Measurements from ENCODE around the gene DEFB110.

DEFB110 gene

DNA sequence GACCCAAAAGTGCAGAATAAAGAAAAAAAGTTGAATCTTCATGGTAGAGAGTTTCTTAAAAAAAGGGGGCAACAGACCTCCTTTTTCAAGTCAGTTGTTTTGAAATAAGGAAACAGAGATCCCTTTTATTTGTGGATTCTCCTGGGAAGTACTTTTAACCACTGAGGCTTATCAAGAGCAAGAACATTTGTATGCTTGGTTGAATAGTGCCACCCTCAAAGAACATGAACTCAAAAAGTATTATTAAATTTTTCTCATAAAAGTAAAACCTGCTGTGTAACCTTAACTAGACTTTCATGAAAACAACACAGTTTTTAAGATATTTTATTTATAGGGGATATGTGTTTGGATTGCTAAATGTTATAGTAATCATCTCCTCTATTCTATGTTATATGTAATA is at the start of gene DEFB110:
DEFB110 (minus strand) TSS at position 101 of the 400 bp plus-strand sequence; CDS start at position 42, 59 bp downstream.
- DNase-seq: no peak

DNA sequence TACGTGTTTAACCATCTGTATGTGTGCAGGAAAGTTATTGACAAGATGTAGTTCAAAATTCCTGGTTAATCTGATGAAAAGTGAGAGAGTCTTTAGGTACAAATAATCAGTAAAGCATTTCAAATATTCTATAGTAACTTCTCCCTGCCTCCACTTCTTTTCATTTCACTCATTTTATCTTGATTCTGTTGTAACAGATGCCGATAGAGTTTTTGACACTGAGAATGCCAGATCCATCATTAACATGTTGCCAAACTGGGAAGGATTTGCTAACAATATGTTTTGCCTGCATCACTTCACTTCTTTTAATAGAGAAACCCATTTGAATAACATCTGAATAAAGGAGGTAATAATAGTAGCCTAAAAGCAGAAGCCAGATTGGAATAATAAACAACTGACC is 48.3 kb upstream of the DEFB110 start:
- DNase-seq: no peak

DNA sequence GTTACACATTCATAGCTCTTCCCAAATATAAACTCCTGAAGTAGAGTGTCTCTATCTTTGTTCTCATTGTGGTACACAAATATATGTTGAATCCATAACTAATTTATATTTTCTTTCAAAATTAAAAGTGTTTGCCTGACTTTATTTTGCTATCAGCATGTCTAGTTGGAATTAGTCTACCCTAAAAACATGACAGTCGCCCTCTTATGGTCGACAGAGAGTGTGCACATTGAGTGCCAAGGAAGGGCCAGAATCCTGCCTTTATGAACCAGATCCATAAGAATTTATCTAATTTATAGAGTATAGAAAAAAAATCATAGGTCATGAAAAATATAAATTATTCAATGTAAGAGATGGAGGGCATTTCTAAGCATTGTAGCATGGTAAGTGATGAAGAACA is 40.3 kb upstream of the DEFB110 start:
- DNase-seq: no peak

DNA sequence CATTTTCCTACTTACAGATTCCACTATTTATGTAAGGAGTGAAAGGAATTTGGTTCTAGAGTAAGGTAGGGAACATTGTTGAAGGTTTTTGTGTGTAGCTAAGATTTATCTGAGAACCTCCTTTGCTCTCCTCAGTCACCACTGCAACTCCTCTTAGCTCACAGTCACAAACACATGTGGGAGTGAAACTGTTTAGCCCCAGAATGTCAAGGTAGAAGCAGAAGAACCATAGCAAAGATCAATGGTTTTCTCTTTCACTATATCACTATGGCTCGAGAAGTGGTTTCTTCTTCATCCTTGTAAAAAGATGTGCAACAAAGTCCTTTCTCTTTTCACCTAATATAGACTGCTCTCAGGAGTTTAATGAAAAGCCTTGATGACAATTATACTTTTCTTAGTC is 34.4 kb upstream of the DEFB110 start:
- DNase-seq: no peak

DNA sequence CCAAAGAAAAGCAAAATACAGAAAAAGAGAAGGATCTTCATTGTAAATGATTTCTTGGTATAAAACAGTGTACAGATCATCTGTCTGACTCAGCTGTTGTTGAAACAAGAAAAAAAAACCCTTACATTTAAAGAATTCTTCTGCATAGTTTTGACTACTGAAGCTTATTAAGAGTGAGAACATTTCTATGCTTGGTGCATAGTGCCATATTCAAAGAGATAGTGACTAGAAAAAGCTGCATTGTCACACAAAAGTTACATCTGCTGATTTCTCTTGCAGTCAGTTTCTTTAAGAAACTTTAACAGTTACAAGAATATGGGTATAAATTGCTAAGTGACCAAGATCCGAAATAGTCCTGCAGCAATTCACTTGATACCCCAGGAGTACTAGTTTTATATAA is 28.0 kb upstream of the DEFB110 start, which contains the start of gene DEFB112:
DEFB112 (minus strand) TSS at position 101 of the 400 bp plus-strand sequence; CDS start at position 41, 60 bp downstream.
- DNase-seq: no peak

DNA sequence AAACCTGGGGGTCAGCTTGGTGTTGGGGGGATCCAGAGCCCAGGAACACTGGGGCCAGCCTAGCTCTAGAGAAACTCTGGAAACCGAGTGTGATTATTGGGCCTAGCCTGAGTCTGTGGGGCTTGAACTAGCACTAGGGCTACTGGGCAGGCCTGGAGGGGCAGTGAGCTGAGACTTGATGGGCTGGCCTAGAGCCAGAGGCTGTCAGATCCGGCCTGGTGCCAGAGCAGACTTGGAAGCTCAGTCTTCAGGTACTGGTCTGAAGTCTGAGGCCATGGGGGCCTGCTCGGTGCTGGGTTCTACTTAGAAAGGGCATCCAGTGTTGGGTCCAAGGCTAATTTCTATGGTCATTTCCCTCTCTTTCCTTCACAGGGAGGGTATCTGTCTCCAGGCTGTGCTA is 25.2 kb upstream of the DEFB110 start:
- peak; percentile 17 for DNase-seq

DNA sequence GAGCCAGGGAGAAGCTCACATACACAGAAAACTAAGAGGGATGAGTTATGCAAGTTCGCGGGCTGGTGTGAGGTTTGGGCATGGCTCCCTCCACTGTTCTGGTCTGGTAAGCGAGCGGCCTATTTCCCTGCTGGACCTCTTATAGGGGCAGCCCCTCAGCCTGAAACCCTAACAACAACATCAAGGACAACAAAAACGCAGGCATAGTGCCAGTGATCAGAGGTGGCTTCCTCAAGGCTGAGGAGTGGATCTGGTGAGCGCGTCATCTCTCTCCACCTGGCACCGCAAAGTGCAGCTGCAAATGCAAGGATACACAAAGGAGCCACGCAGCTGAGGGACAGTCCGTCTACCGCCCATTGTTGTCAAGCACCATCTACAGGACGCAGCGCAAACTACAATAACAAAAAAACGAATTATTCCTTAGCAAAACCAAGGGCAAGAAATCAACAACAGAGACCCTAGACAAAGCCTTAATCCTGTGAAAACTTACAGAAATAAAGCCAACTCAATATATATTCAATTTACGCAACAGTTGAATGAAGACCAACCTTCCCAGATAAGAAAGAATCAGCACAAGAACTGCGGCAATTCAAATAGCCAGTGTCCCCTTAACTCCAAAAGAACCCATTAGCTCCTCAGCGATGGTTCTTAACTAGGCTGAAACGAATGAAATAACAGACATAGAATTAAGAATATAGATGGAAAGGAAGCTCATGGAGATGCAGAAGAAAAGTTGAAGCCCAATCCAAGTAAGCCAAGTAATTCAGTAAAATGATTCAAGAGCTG is 9.2 kb upstream of the DEFB110 start:
- DNase-seq: no peak

DNA sequence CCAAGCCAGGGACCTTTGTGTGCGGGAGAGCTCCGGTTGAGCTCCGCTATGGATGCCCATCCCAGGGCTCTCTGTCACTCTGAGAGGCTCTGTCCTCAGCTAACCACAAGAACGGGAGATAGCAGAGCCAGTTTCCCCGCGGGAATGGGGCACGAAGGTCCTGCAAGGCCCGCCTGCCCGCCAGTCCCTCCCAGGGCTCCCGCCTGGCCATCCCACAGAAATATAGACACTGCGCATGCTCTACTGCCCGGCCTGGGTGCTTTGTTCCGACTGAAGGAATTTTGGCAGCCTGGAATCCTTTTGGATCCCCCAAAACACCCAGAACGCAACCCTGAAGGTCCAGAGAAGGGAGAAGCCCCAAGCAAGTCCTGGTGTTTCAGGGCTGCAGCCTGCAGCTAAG is 8.6 kb upstream of the DEFB110 start:
- DNase-seq: no peak

DNA sequence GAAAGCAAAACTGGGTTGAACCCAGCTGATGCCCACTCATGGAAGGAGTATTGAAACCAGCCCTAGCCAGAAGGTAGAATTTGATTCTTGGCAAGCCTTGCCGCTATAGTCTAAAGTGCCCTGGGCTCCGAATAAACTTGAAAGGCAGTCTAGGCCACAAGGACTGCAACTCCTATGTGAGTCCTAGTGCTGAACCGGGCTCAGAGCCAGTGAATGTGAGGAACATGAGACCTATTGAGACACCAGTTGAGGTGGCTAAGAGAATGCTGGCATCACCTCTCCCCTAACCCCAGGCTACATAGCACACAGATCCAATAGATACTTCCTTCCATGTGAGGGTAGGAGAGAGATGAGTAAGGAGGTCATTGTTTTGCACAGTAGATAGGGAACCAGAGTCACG is 3.5 kb upstream of the DEFB110 start:
- no peak for DNase-seq

DNA sequence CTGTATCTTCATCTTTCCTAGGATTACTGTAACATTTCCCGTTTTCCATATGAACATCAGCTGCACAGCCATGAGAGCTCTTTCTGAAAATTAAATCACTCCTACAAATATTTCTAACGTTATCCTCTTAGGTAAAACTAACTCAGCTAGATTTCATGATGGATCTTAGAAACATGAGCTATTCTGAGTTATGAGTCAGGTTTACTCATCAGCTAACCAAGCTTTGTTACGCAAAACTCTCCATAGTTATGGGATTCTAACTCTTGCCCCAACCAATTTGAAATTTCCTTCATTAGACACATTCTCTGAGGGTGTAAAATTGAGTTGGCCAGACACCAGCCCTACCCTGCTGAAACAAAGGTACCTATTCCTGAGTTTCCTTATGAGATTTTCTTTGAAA is 14.0 kb downstream of the DEFB110 start:
- DNase-seq: no peak

DNA sequence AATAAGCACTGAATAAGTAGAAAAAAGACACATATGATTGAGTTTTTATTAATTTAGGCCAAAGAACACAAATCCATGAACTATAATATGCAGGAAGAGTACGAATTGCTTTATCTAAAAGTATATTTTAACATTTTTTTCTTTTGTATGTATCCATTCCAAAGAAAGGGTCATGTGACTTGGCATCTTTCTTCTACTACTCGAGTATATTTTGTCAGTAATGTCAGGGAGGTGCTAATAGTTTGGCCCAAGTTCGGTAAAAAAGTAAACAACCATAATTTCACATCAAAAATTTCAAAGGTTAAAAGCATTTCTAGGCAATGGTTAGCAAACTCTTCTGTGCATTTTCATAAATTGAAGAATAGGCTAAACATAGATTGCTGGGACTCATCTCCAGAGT is 18.7 kb downstream of the DEFB110 start:
- no peak for DNase-seq

DNA sequence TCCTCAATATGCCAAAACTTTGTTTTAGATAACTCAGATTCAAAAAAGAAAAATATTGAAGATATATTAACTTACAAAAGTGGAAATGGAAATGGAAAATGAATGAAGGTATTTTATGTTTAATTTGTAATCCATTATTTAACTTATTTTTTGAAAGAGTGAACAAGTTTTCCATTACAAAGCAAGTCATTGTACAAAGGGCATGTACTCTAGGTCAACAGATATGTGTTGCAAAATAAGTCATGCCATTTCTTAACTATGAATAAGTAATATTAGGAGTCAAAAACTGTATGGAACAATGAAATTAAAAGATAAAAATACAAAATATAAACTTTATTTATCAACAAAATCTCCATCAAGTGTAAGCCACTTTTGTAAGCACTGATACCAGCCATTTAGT is 26.5 kb downstream of the DEFB110 start:
- DNase-seq: no peak

DNA sequence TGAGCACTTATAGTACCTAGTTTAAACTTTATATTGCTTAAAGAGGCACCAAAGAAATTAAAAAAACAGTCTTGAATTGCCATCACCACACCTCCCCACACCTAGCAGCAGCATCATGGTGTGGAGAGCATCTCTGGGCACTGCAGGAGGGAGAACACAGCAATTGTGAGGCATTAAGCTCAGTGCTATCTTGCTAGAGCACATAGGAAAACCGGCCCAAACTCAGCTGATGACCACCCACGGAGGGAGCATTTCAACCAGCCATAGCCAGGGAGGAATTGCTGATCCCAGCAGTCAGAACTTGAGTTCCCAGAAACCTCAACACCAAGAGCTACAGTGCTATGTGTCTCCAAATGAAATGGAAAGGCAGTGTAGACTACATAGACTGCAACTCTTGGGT is 32.9 kb downstream of the DEFB110 start:
- DNase-seq: no peak

DNA sequence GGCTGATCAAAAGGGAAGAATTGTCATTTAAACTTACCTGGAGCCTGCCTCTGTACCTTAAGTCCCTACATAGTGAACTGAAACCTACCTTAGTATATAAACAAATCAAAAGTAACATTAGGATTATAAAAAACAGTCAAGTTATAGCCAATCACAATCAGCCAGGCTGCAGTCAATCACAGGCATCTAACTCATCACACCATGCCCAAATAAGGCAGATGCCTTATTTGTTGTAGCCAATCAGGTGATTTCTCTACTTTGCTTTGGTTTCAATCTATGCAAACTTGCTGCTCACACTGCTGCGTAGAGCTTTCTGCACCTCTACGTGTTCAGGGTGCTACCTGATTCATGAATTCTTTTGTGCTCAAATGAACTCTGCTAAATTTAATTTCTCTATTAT is 34.0 kb downstream of the DEFB110 start:
- DNase-seq: no peak

DNA sequence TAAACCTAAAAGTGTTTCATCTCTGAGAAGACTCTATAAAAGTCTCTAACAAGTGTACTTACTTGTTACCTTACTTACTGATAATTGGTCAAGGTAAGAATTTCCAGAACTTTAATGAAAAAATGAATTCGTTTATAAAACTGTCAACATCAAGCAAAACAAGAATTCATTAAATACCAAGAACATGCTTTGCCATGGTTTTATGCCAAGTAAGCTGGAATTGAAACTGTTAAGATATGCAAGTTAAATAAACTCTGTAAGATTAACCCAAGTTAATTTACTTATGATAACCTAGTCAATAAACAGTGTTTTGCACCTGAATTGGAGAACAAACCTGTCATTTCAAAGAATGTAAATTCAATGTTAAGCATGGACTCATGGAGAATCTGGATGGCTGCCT is 35.2 kb downstream of the DEFB110 start:
- DNase-seq: no peak

DNA sequence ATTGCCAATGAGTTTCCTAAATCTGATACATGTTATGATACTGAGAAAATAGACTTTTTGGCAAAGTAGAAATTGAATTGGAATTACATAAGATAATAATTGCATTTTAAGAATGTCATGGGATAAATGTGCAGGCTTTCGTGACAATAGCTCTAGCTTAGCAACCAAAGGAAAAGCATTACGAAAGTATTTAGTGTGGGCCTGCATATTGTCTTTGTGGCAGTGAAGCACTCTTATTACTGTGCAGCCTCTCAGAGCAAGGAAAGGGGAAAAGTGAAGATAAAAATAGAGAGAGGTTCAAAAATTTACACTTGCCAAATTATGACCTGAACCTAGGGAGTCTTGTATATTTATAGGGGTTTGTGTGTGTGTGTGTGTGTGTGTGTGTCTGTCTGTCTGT is 39.7 kb downstream of the DEFB110 start:
- no peak for DNase-seq

DNA sequence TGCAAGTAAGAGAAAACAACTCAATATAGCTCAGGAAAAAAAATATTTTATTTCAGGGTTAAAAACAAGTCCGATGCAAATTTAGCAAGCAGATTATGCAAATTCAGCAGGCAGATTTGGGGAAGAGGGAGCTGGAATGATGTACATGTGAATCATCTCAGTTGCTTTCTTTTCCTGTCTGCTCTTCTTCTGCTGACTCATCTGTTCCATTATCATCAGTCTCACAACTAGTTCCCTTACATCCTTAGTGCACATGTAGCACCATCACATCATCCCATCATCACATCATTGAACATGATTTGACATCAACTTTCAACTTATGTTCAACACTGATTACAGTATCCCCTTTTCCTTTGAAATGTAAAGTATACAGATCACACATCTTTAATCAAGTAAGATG is 40.9 kb downstream of the DEFB110 start:
- no peak for DNase-seq

DNA sequence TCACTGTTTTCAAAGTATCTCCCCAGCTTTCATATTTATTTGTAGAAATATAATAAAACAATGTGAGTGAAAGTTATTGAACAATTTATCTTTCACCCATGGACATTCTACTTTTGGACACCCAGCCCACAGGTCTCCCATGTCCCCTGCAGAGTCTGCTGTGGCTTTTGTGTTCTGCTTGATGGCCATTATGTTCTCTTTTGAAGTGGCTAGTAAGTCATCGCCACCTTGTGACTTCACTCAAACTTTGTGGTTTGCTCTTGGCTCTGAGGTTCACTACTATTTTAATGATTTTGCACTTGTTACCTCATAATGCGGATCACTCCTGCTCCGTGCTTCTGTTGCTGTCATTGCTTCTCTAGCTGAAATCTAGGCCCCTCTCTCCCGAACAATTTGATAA is 42.2 kb downstream of the DEFB110 start:
- DNase-seq: no peak

DNA sequence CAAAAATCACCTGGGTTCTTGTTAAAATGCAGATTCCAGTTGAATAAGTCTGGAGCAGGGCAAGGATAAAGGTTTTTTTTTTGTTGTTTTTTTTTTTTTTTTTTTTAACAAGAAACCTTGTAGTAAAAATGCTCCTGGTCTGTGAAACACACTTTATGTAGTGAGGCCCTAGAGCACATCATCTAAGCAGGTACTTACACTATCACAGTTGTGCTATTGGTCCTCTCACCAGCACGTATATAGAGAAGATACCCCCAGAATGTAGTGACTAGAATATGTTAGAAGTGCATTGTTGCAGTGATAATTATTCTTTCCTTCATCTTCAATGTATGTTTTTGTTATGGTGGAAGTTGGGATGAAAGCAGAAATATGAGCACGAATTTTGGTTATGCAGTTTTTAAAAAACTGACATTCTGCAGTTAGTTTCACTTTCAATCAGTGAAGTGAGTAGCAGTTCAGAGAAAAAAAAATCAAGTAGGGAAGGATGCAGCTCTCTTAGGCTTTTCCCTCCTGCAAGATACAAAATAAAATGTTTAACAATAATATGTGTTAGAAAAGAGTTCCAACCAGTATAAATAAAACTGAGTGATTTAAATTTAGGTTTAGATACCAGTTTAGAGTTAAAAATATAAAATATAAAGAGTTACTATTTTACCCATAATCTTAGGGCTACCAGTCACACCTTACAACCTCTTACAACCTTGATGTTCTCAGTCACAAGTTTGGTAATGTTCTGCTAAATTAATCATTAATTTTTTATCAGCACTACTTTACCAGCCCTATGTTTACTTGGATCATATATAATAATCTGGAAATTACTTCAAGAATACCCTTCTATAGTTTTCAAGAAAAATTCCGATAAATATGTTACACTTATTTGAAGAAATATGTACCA is 43.2 kb downstream of the DEFB110 start:
- DNase-seq: no peak

DNA sequence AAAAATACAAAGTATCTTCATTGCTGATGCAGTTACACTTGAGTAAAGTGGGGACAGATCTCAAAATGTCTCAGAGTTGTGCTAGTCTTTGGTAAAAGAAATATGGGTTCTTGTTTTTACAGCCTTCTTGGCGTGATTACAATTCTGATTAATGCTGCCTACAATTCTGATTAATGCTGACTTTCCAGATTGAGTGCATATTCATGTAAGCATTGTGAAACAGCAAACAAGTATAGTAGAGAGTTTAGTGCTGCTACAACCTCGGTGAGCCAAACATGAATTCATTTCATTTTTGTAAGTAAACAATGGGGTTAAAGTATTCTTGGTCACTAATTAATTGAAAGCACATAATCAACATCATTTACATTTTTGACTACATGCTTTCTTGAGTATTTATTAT is 52.2 kb downstream of the DEFB110 start, which contains the start of gene DEFB113:
DEFB113 (minus strand) TSS at position 21 of the 400 bp plus-strand sequence; CDS start at position 21, 0 bp downstream.
- DNase-seq: no peak
